ENCODE measurements around the gene DSC2. TPM values are rescaled to one million over a fixed set of nuclear protein-coding genes. Genes with fewer than 3 reads are reported as not detected.

Gene DSC2
- total RNA-seq, 4 donors from 2014 or later = 0.26 to 17.9 (median 5.1) TPM

DNA sequence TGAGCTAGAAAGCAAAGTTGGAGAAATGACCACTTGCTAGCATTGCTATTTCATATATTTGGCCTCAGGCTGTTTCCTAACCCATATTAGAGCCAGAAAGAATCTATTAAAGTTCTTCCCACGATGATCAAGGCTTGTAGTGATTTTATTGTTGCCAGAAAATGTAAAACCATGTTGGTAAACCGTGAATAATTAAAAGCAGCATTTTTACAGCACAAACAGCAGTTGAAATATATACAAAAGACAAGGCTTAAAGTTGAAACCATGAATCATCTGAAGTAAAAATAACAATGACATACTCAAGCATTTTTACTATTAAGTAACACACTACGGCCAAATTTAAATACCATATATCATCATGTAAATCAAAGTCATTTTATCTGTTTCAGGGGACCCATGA lies 32.0 kb downstream of the DSC2 start:
- Histone ChIP-seq H3K27me3 (no peaks in the 10 kb centered on the region), H3K27ac (no peak overlapping the region), H3K9me3 (no peaks in the 10 kb centered on the region), H3K4me1 (no peaks in the 10 kb centered on the region), H3K4me3 (no peak overlapping the region), H3K36me3 (no peaks in the 10 kb centered on the region)
- DNase-seq = no peak
- intact Hi-C loops (cut with DNase I; ENCODE audit: low total_unique reads) = no loop called here
- TF ChIP-seq POLR2A (IDR thresholded peaks at IDR 0.05) = no peak
- TF ChIP-seq, protein P1, sequence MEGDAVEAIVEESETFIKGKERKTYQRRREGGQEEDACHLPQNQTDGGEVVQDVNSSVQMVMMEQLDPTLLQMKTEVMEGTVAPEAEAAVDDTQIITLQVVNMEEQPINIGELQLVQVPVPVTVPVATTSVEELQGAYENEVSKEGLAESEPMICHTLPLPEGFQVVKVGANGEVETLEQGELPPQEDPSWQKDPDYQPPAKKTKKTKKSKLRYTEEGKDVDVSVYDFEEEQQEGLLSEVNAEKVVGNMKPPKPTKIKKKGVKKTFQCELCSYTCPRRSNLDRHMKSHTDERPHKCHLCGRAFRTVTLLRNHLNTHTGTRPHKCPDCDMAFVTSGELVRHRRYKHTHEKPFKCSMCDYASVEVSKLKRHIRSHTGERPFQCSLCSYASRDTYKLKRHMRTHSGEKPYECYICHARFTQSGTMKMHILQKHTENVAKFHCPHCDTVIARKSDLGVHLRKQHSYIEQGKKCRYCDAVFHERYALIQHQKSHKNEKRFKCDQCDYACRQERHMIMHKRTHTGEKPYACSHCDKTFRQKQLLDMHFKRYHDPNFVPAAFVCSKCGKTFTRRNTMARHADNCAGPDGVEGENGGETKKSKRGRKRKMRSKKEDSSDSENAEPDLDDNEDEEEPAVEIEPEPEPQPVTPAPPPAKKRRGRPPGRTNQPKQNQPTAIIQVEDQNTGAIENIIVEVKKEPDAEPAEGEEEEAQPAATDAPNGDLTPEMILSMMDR (IDR thresholded peaks at IDR 0.05) = no peak

DNA sequence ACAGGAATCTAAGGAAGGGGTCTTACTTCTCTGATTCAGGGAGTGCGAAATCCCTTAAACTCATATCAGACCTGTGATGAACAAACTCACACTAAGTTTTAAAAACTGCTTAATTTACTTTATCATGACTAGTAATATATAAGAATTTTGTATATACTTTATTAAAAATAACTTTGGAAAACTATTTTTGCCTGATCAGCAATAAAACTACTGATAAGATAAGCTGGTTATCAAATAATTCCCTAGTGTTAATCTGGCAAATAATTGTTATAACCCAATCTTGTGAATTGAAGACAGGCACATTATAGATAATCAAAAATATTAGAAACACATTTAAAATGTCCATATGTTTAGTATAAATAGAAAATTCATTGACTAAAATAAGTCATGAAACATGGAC lies 36.0 kb downstream of the DSC2 start:
- Histone ChIP-seq H3K36me3 (no peaks in the 10 kb centered on the region), H3K4me1 (no peaks in the 10 kb centered on the region), H3K27me3 (no peaks in the 10 kb centered on the region), H3K4me3 (no peak overlapping the region), H3K9me3 (no peaks in the 10 kb centered on the region), H3K27ac (no peak overlapping the region)
- TF ChIP-seq, protein P1 (IDR thresholded peaks at IDR 0.05) = no peak
- TF ChIP-seq POLR2A (IDR thresholded peaks at IDR 0.05) = no peak
- intact Hi-C loops (cut with DNase I; ENCODE audit: low total_unique reads) = no loop called here
- DNase-seq = no peak

DNA sequence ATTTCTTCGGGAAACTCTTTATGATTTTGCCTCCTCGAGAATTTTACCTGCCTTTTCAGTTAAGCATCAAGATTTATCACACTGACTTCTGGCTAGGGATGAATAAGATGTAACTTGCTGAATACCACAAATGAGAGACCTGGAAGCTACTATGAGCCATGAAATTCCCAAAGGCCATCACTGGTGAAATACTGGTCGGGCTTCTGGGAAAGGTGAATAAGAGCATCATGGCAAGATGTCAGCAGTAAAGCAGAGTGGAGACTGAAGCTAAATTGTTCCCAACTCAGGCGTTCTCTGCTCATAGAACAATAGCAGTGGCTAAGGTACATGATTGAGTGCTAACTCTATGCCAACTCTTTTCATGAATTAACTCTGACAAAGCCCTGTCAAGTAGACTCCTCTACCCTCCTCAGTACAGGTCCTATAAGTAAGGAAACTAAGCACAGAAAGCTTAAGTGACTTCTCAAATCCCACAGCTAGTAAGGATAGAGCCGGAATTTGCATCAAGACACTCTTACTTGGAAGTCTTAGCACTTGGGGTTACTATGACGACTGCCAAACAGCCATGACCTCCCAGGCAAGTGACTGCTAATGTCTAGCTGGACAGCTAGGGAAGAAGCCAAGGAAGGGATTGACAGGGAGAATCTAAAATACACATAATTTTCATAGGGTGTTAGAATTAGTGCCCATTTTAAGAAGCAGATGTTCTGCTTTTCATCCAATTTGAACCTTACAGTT lies 37.0 kb downstream of the DSC2 start:
- intact Hi-C loops (cut with DNase I; ENCODE audit: low total_unique reads) = no loop called here
- Histone ChIP-seq H3K36me3 (no peaks in the 10 kb centered on the region), H3K9me3 (no peaks in the 10 kb centered on the region), H3K27ac (no peak overlapping the region), H3K4me3 (no peak overlapping the region), H3K27me3 (no peaks in the 10 kb centered on the region), H3K4me1 (no peaks in the 10 kb centered on the region)
- DNase-seq = no peak
- TF ChIP-seq, protein P1 (IDR thresholded peaks at IDR 0.05) = no peak
- TF ChIP-seq POLR2A (IDR thresholded peaks at IDR 0.05) = no peak

DNA sequence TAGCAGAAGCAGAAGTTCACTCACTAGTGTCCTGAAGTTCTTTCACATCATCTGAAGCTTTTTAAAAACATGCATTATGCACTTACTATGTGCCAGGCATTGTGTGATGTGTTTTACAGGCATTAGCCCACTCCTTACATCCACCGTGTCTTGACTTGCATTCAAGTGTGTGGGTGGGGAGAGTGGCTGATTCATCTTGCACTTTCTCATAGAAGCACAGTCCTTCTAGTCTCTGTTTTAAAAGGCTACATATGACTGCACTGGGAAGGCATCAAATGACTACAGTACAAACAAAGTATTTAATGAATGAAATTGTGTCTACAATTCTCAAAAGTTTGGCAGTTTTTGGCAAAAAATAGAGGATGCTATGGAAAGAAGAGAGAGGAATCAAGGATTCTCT lies 38.1 kb downstream of the DSC2 start:
- no peaks in the 10 kb centered on the region for H3K9me3 ChIP-seq
- no peaks in the 10 kb centered on the region for H3K36me3 ChIP-seq
- DNase-seq = no peak
- H3K4me3 ChIP-seq = no peak overlapping the region
- H3K27ac ChIP-seq = no peak overlapping the region
- H3K4me1 ChIP-seq = no peaks in the 10 kb centered on the region
- TF ChIP-seq, protein P1 (IDR thresholded peaks at IDR 0.05) = no peak
- TF ChIP-seq POLR2A (IDR thresholded peaks at IDR 0.05) = no peak
- intact Hi-C loops (cut with DNase I; ENCODE audit: low total_unique reads) = no loop called here
- no peaks in the 10 kb centered on the region for H3K27me3 ChIP-seq

DNA sequence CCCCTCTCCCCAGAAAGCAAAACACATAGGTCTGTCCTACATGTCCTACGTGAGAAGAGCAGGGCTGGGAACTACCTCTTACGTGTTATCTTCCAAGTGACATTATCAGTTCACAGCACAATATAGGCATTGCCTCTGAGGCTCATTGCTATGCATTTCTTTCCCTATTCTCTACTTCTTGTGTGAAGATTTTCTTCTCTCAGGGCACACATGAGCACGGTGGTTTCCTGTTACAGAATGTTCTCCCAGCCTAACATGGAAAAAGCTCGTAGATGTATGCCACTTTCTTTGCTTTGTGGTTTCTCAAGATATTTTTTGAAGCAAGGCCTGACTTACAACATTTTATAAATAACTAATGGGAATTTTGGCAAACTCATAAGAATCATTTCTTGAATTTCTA lies 40.3 kb downstream of the DSC2 start:
- no peak overlapping the region for H3K27ac ChIP-seq
- intact Hi-C loops (cut with DNase I; ENCODE audit: low total_unique reads) = no loop called here
- DNase-seq = no peak
- TF ChIP-seq POLR2A (IDR thresholded peaks at IDR 0.05) = no peak
- TF ChIP-seq, protein P1 (IDR thresholded peaks at IDR 0.05) = no peak
- no peaks in the 10 kb centered on the region for H3K4me1 ChIP-seq
- H3K9me3 ChIP-seq = no peaks in the 10 kb centered on the region
- no peaks in the 10 kb centered on the region for H3K36me3 ChIP-seq
- H3K4me3 ChIP-seq = no peak overlapping the region
- no peaks in the 10 kb centered on the region for H3K27me3 ChIP-seq

Measured in uterus (tissue), 4 donors.